DND-41 (cell line): ENCODE results near the gene CCDC167.
"Not testable (repeated sequence)": the region's sequence is repeated elsewhere in the genome, so short reads cannot be mapped to it uniquely, and the experiment has no call there.

Source experiments
- ATAC-seq: fragments of 200-7000 bp; cut with Tn5 transposase; 3 replicates; pipeline ENCODE4 v1.9.1; 2021; ENCODE audit warnings: low read depth; ENCODE audit not compliant: insufficient read depth
- DNase-seq: peaks from one replicate; pipeline ENCODE4 v3.0.0-alpha.2; 2020
- H2AFZ ChIP-seq: 2 replicates; pipeline ENCODE4 v1.6.0; 2012; ENCODE audit warnings: low read depth, low read length
- H3K27ac ChIP-seq: 2 replicates; pipeline ENCODE4 v1.5.1; 2012; ENCODE audit warnings: low read length, inconsistent platforms
- H3K27me3 ChIP-seq: fragments of 200-600 bp; sonication (generic); 2 replicates; pipeline ENCODE4 v1.6.0; 2012; ENCODE audit warnings: low read length, mild to moderate bottlenecking, inconsistent platforms; ENCODE audit not compliant: insufficient read depth, poor library complexity
- H3K36me3 ChIP-seq: 2 replicates; pipeline ENCODE4 v1.5.1; 2012; ENCODE audit warnings: low read length, inconsistent platforms; ENCODE audit not compliant: insufficient read depth
- H3K4me1 ChIP-seq: 2 replicates; pipeline ENCODE4 v1.5.1; 2012; ENCODE audit warnings: mild to moderate bottlenecking, low read length; ENCODE audit not compliant: insufficient read depth
- H3K4me2 ChIP-seq: 2 replicates; pipeline ENCODE4 v1.6.0; 2012; ENCODE audit warnings: mild to moderate bottlenecking, moderate library complexity, low read length, inconsistent platforms; ENCODE audit not compliant: insufficient read depth
- H3K4me3 ChIP-seq, 2 experiments: fragments of 200-600 bp in 1 of 2; shearing (Covaris generic) in 1 of 2; 2 replicates each; pipeline ENCODE4 v1.5.1; 2012 to 2016; ENCODE audit warnings: inconsistent platforms in 2 of 2, low read length in 2 of 2, mild to moderate bottlenecking in 2 of 2, low read depth in 1 of 2, moderate library complexity in 1 of 2
- H3K79me2 ChIP-seq: 2 replicates; pipeline ENCODE4 v1.6.0; 2012; ENCODE audit warnings: low read length, inconsistent platforms; ENCODE audit not compliant: insufficient read depth
- H3K9ac ChIP-seq: 2 replicates; pipeline ENCODE4 v1.6.0; 2012; ENCODE audit warnings: low read depth, mild to moderate bottlenecking, inconsistent platforms, low read length, moderate library complexity
- H3K9me3 ChIP-seq: 2 replicates; pipeline ENCODE4 v1.5.1; 2012; ENCODE audit warnings: low read length, moderate library complexity, mild to moderate bottlenecking, inconsistent platforms; ENCODE audit not compliant: insufficient read depth, severe bottlenecking
- H4K20me1 ChIP-seq: 2 replicates; pipeline ENCODE4 v1.6.0; 2012; ENCODE audit warnings: low read length; ENCODE audit not compliant: insufficient read depth
- CTCF ChIP-seq: IDR thresholded peaks from 2 replicates; pipeline ENCODE4 v1.5.1; 2012; ENCODE audit warnings: borderline replicate concordance, low read length, moderate library complexity, mild to moderate bottlenecking; ENCODE audit not compliant: poor library complexity, severe bottlenecking; ENCODE audit errors: extremely low read depth
- EZH2 ChIP-seq: IDR thresholded peaks from 3 replicates; pipeline ENCODE4 v1.6.1; 2012; ENCODE audit warnings: borderline replicate concordance, low read depth, mild to moderate bottlenecking, moderate library complexity, low read length, inconsistent platforms; ENCODE audit not compliant: severe bottlenecking

CCDC167 gene

GRCh38 chr6:37452522-37452921 is 47.2 kb downstream of the CCDC167 start:
- ATAC-seq (no peak), DNase-seq (no peak)
- no peaks in the 10 kb centered on the region for H4K20me1 ChIP-seq
- H3K4me1 ChIP-seq, result no peaks in the 10 kb centered on the region
- H2AFZ ChIP-seq, result no peak overlapping the region
- peaks cover 92% of the 10 kb centered on the region for H3K36me3 ChIP-seq
- no peaks in the 10 kb centered on the region for H3K9me3 ChIP-seq
- TF ChIP-seq EZH2, result no peak
- no peak overlapping the region for H3K9ac ChIP-seq
- no peak overlapping the region for H3K27ac ChIP-seq
- no peaks in the 10 kb centered on the region for H3K27me3 ChIP-seq
- no peak overlapping the region for H3K4me3 ChIP-seq
- no peak overlapping the region for H3K4me2 ChIP-seq
- no peaks in the 10 kb centered on the region for H3K79me2 ChIP-seq

DNA sequence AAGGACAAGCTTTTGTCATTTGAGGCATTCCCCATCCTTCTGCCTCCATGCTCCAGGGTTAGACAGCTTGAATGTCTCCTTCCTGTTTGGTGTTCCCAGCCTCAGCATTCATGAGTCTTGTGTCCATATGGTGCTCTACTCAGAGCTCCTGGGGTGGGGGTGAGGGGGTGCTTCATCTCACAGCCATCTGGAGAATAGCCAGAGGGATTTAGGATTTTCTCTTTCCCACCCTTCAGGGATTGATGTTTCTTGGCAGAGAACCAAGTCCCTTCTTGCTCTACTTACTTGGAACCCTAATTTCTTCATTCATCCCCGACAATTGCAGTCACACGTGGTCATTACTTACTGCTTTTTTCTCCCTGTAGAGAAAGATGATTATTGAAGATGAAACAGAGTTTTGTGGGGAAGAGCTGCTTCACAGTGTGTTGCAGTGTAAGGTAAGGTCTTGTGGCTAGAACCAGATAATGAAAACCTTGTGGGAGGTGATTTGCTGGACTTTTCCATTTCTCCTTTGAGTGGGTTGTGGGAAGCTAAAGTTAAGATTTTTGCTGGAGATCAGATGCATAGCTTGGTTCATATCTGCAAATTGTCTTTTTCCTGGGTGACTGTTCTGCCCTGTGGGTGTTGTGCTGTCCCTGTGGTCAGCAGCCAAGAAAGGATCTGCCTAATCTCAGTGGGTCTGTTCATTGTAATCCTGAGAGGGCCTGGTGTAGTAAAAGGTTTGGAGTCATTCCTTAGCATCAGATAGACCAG is 48.1 kb downstream of the CCDC167 start:
- no peaks in the 10 kb centered on the region for H3K27me3 ChIP-seq
- no peak overlapping the region for H3K27ac ChIP-seq
- DNase-seq (no peak), ATAC-seq (no peak)
- no peaks in the 10 kb centered on the region for H4K20me1 ChIP-seq
- H2AFZ ChIP-seq, result no peak overlapping the region
- no peak overlapping the region for H3K9ac ChIP-seq
- no peaks in the 10 kb centered on the region for H3K9me3 ChIP-seq
- no peak for TF ChIP-seq EZH2
- TF ChIP-seq CTCF, result no peak
- no peak overlapping the region for H3K4me3 ChIP-seq
- no peaks in the 10 kb centered on the region for H3K4me1 ChIP-seq
- peaks cover 94% of the 10 kb centered on the region for H3K36me3 ChIP-seq
- no peak overlapping the region for H3K4me2 ChIP-seq
- H3K79me2 ChIP-seq, result no peaks in the 10 kb centered on the region

- no peaks in the 10 kb centered on the region for H3K4me1 ChIP-seq
- ATAC-seq, result no peak
- H3K27me3 ChIP-seq, result no peaks in the 10 kb centered on the region
- no peak overlapping the region for H2AFZ ChIP-seq
- no peak overlapping the region for H3K9ac ChIP-seq
- DNase-seq, result no peak
- no peaks in the 10 kb centered on the region for H3K9me3 ChIP-seq
- no peaks in the 10 kb centered on the region for H4K20me1 ChIP-seq
- no peak for TF ChIP-seq CTCF
- no peak for TF ChIP-seq EZH2
- H3K79me2 ChIP-seq, result no peaks in the 10 kb centered on the region
- H3K27ac ChIP-seq, result no peak overlapping the region
- no peak overlapping the region for H3K4me3 ChIP-seq
- H3K36me3 ChIP-seq, result peaks cover 92% of the 10 kb centered on the region
- no peak overlapping the region for H3K4me2 ChIP-seq
These were observed 49.7 kb downstream of the CCDC167 start for GRCh38 chr6:37449984-37450383.

GRCh38 chr6:37443216-37443542 is 56.5 kb downstream of the CCDC167 start:
- peaks cover 15% of the 10 kb centered on the region for H3K4me1 ChIP-seq
- ATAC-seq, H2AFZ ChIP-seq, H4K20me1 ChIP-seq, H3K27me3 ChIP-seq, DNase-seq, H3K9me3 ChIP-seq: not testable (repeated sequence)
- H3K9ac ChIP-seq, result peak overlapping the region; percentile 42
- peak overlapping the region; percentile 64 for H3K4me2 ChIP-seq
- H3K79me2 ChIP-seq, result peaks cover 28% of the 10 kb centered on the region
- peaks cover 60% of the 10 kb centered on the region for H3K36me3 ChIP-seq
- peak overlapping the region in 1 of 2 experiments; percentile 46; a peak in 2 of 4 replicates for H3K4me3 ChIP-seq
- peak overlapping the region; percentile 75 for H3K27ac ChIP-seq
